ENCODE results near the gene GBX1.

DNA sequence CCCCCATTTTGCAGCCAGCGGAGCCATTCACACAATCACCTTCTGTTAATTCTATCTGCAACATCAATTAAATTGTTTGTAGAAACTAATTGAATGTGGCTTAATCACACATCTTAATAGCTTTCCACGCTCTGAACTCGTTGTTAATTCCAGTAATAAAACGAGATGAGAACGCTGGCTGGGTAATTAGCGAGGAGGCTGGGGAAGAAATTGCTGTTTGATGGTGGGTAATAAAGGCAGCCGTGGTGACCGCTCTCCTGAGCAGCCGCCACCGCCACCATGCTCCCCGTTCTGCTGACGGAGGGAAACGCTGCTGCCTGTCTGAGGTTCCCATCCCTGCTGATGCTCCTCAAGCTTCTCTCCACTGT, 36.3 kb downstream of the GBX1 start:
- TF ChIP-seq, protein P1, sequence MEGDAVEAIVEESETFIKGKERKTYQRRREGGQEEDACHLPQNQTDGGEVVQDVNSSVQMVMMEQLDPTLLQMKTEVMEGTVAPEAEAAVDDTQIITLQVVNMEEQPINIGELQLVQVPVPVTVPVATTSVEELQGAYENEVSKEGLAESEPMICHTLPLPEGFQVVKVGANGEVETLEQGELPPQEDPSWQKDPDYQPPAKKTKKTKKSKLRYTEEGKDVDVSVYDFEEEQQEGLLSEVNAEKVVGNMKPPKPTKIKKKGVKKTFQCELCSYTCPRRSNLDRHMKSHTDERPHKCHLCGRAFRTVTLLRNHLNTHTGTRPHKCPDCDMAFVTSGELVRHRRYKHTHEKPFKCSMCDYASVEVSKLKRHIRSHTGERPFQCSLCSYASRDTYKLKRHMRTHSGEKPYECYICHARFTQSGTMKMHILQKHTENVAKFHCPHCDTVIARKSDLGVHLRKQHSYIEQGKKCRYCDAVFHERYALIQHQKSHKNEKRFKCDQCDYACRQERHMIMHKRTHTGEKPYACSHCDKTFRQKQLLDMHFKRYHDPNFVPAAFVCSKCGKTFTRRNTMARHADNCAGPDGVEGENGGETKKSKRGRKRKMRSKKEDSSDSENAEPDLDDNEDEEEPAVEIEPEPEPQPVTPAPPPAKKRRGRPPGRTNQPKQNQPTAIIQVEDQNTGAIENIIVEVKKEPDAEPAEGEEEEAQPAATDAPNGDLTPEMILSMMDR (conservative IDR thresholded peaks at IDR 0.05), result no peak
- TF ChIP-seq ZFX (IDR thresholded peaks at IDR 0.05), result no peak
